Neural cell (in vitro differentiated cells): ENCODE measurements around the gene CST9. TPM values are rescaled to one million over a fixed set of nuclear protein-coding genes. Genes with fewer than 3 reads are reported as not detected.

ENCODE experiments used
- H2AFZ ChIP-seq: fragments of 200-600, 300-800 bp; sonication (generic), shearing (Covaris generic); 2 replicates; pipeline ENCODE4 v1.6.0; 2014; ENCODE audit warnings: low read depth, mild to moderate bottlenecking, antibody characterized with exemption, low read length, moderate library complexity
- H3F3A ChIP-seq: fragments of 200-600 bp; shearing (Covaris generic); 2 replicates; pipeline ENCODE4 v1.6.1; 2016; ENCODE audit warnings: mild to moderate bottlenecking, moderate library complexity, mixed read lengths, antibody characterized with exemption, low read length; ENCODE audit not compliant: insufficient read depth, poor library complexity, severe bottlenecking
- H3K27ac ChIP-seq: fragments of 200-600, 300-800 bp; sonication (generic), shearing (Covaris generic); 2 replicates; pipeline ENCODE4 v1.5.1; 2014; ENCODE audit warnings: mild to moderate bottlenecking, low read length, moderate library complexity
- H3K27me3 ChIP-seq: fragments of 300-800, 200-600 bp; sonication (generic), shearing (Covaris generic); 2 replicates; pipeline ENCODE4 v1.6.0; 2014; ENCODE audit warnings: mild to moderate bottlenecking, low read depth, low read length, moderate library complexity; ENCODE audit not compliant: insufficient read depth
- H3K36me3 ChIP-seq: fragments of 300-800, 200-600 bp; sonication (generic), shearing (Covaris generic); 2 replicates; pipeline ENCODE4 v1.5.1; 2014; ENCODE audit warnings: mild to moderate bottlenecking, antibody characterized with exemption, low read length, moderate library complexity; ENCODE audit not compliant: insufficient read depth
- H3K4me2 ChIP-seq: fragments of 300-800, 200-600 bp; sonication (generic), shearing (Covaris generic); 2 replicates; pipeline ENCODE4 v1.6.0; 2014; ENCODE audit warnings: mild to moderate bottlenecking, low read length
- H3K4me3 ChIP-seq: fragments of 300-800, 200-600 bp; sonication (generic), shearing (Covaris generic); 2 replicates; pipeline ENCODE4 v1.5.1; 2014; ENCODE audit warnings: mild to moderate bottlenecking, low read length, moderate library complexity
- H3K79me2 ChIP-seq: fragments of 200-600 bp; shearing (Covaris generic); replicated peaks from 2 replicates; pipeline ENCODE4 v1.6.0; 2014; ENCODE audit warnings: mild to moderate bottlenecking, low read length, moderate library complexity; ENCODE audit not compliant: insufficient read depth
- H3K9ac ChIP-seq: fragments of 300-800, 200-600 bp; sonication (generic), shearing (Covaris generic); 2 replicates; pipeline ENCODE4 v1.6.1; 2016; ENCODE audit warnings: mild to moderate bottlenecking, low read length, mixed read lengths
- H3K9me2 ChIP-seq: fragments of 200-600 bp; shearing (Covaris generic); 2 replicates; pipeline ENCODE4 v1.6.1; 2016; ENCODE audit warnings: mild to moderate bottlenecking, low read length, mixed read lengths; ENCODE audit not compliant: insufficient read depth
- H3K9me3 ChIP-seq: fragments of 200-600, 300-800 bp; sonication (generic), shearing (Covaris generic); 2 replicates; pipeline ENCODE4 v1.6.1; 2016; ENCODE audit warnings: mild to moderate bottlenecking, mixed run types, low read length, moderate library complexity, mixed read lengths
- H4K20me1 ChIP-seq: fragments of 200-600 bp; shearing (Covaris generic); 2 replicates; pipeline ENCODE4 v1.6.1; 2016; ENCODE audit warnings: mild to moderate bottlenecking, mixed run types; ENCODE audit not compliant: insufficient read depth
- EP300 ChIP-seq: fragments of 450-650 bp; conservative IDR thresholded peaks from 2 replicates; pipeline ENCODE4 v1.6.1; 2014; ENCODE audit warnings: antibody characterized with exemption, mild to moderate bottlenecking, moderate library complexity; ENCODE audit not compliant: poor library complexity, severe bottlenecking
- EZH2 ChIP-seq: fragments of 200-600, 300-800 bp; shearing (Covaris generic), sonication (generic); IDR thresholded peaks from 2 replicates; pipeline ENCODE4 v1.6.1; 2014; ENCODE audit warnings: antibody characterized with exemption, low read length, borderline replicate concordance, mild to moderate bottlenecking; ENCODE audit not compliant: insufficient read depth, poor library complexity, severe bottlenecking
- MXI1 ChIP-seq: fragments of 450-650 bp; conservative IDR thresholded peaks from 2 replicates; pipeline ENCODE4 v1.6.1; 2014; ENCODE audit warnings: antibody characterized with exemption, mild to moderate bottlenecking; ENCODE audit not compliant: poor library complexity, severe bottlenecking
- POLR2AphosphoS5 ChIP-seq: IDR thresholded peaks from 2 replicates; pipeline ENCODE4 v1.6.1; 2012
- RAD21 ChIP-seq: fragments of 450-650 bp; conservative IDR thresholded peaks from 2 replicates; pipeline ENCODE4 v1.6.1; 2014; ENCODE audit warnings: antibody characterized with exemption, mild to moderate bottlenecking, moderate library complexity
- REST ChIP-seq: IDR thresholded peaks from 2 replicates; pipeline ENCODE4 v1.6.1; 2012; ENCODE audit warnings: borderline replicate concordance
- SMC3 ChIP-seq: fragments of 450-650 bp; conservative IDR thresholded peaks from 2 replicates; pipeline ENCODE4 v1.6.1; 2014; ENCODE audit warnings: antibody characterized with exemption, mild to moderate bottlenecking, moderate library complexity; ENCODE audit not compliant: poor library complexity
- TAF1 ChIP-seq: IDR thresholded peaks from 2 replicates; pipeline ENCODE4 v1.6.1; 2012; ENCODE audit warnings: low read depth
- polyA minus RNA-seq: library from RNA; depleted of rRNA, polyadenylated mRNA; stranded (reverse); fragments of >200 nt; gene quantifications from 2 replicates; pipeline ENCODE4 v1.2.3, GENCODE V29; 2014
- polyA plus RNA-seq: library from polyadenylated mRNA; depleted of rRNA; stranded (reverse); fragments of >200 nt; gene quantifications from 2 replicates; pipeline ENCODE4 v1.2.3, GENCODE V29; 2014
- TF ChIP-seq, protein P1 (sequence below): fragments of 450-650 bp; IDR thresholded peaks from 2 replicates; pipeline ENCODE4 v1.5.1; 2014; ENCODE audit warnings: antibody characterized with exemption, mild to moderate bottlenecking, moderate library complexity; ENCODE audit not compliant: poor library complexity, severe bottlenecking

CST9 gene
- polyA plus RNA-seq (not detected in 2 replicates), polyA minus RNA-seq (not detected in 2 replicates)

- Histone ChIP-seq H3K4me2 (no peak within 1 kb of the TSS), H2AFZ (no peak within 1 kb of the TSS), H4K20me1 (no peaks in the 10 kb centered on the region), H3F3A (no peaks in the 10 kb centered on the region), H3K9ac (no peak within 1 kb of the TSS), H3K4me3 (no peak within 1 kb of the TSS), H3K9me2 (no peaks in the 10 kb centered on the region), H3K79me2 (no peaks in the 10 kb centered on the region), H3K36me3 (no peaks in the 10 kb centered on the region), H3K27ac (no peak within 1 kb of the TSS), H3K9me3 (no peaks in the 10 kb centered on the region), H3K27me3 (no peaks in the 10 kb centered on the region)
- TF ChIP-seq SMC3 = no peak
- TF ChIP-seq EP300 = no peak
- TF ChIP-seq RAD21 = no peak
- no peak for TF ChIP-seq REST
- TF ChIP-seq POLR2AphosphoS5 = no peak
- TF ChIP-seq TAF1 = no peak
- TF ChIP-seq MXI1 = no peak
- TF ChIP-seq, protein P1, sequence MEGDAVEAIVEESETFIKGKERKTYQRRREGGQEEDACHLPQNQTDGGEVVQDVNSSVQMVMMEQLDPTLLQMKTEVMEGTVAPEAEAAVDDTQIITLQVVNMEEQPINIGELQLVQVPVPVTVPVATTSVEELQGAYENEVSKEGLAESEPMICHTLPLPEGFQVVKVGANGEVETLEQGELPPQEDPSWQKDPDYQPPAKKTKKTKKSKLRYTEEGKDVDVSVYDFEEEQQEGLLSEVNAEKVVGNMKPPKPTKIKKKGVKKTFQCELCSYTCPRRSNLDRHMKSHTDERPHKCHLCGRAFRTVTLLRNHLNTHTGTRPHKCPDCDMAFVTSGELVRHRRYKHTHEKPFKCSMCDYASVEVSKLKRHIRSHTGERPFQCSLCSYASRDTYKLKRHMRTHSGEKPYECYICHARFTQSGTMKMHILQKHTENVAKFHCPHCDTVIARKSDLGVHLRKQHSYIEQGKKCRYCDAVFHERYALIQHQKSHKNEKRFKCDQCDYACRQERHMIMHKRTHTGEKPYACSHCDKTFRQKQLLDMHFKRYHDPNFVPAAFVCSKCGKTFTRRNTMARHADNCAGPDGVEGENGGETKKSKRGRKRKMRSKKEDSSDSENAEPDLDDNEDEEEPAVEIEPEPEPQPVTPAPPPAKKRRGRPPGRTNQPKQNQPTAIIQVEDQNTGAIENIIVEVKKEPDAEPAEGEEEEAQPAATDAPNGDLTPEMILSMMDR = no peak
- no peak for TF ChIP-seq EZH2
These were observed at the start of gene CST9 for GRCh38 chr20:23605867-23606651. TSS of gene CST9 (minus strand) at chr20:23605917. CDS start at chr20:23605864, 53 bp downstream.

GRCh38 chr20:23654717-23655116 is 49.0 kb upstream of the CST9 start:
- no peaks in the 10 kb centered on the region for H3K79me2 ChIP-seq
- H4K20me1 ChIP-seq = no peaks in the 10 kb centered on the region
- H3K27ac ChIP-seq = no peak overlapping the region
- H2AFZ ChIP-seq = no peak overlapping the region
- no peak overlapping the region for H3K4me2 ChIP-seq
- no peaks in the 10 kb centered on the region for H3K9me2 ChIP-seq
- H3K9ac ChIP-seq = no peak overlapping the region
- H3F3A ChIP-seq = no peaks in the 10 kb centered on the region
- no peaks in the 10 kb centered on the region for H3K9me3 ChIP-seq
- no peak overlapping the region for H3K4me3 ChIP-seq
- no peaks in the 10 kb centered on the region for H3K36me3 ChIP-seq
- no peaks in the 10 kb centered on the region for H3K27me3 ChIP-seq
- TF ChIP-seq MXI1 (no peak), EP300 (no peak), TAF1 (no peak), SMC3 (no peak), RAD21 (no peak)
- TF ChIP-seq, protein P1 = no peak
